CD8-positive, alpha-beta memory T cell (primary cell): ENCODE data around the gene MGAT4B. TPM values are rescaled to one million over a fixed set of nuclear protein-coding genes. Genes with fewer than 3 reads are reported as not detected.

Source experiments
- CTCF ChIA-PET: fragments of 350-600 bp; sonication (Branson Sonifier 250); formaldehyde crosslinking; loops from one replicate; lab custom pipeline; 2021; ENCODE audit warnings: antibody characterized with exemption; lab: Charles Lee
- POLR2A ChIA-PET: fragments of 350-600 bp; sonication (Branson Sonifier 250); formaldehyde crosslinking; loops from one replicate; lab custom pipeline; 2021; ENCODE audit warnings: antibody characterized with exemption; lab: Charles Lee
- DNase-seq, 5 donors: peaks; one replicate each; pipeline versions ENCODE4 v3.0.0 to v3.0.0-alpha.2; 2020 to 2022; ENCODE audit warnings: mixed read lengths in 1 of 5
- H3K27ac ChIP-seq: one replicate; pipeline ENCODE4 v1.7.0; 2013; ENCODE audit warnings: low read depth, mild to moderate bottlenecking, low read length, moderate library complexity
- H3K27me3 ChIP-seq: 2 replicates; pipeline ENCODE4 v1.7.0; 2013; ENCODE audit warnings: low read length, mild to moderate bottlenecking; ENCODE audit not compliant: insufficient read depth, poor library complexity, severe bottlenecking
- H3K36me3 ChIP-seq: 2 replicates; pipeline ENCODE4 v1.7.0; 2013; ENCODE audit warnings: mild to moderate bottlenecking, low read length, moderate library complexity; ENCODE audit not compliant: insufficient read depth
- H3K4me1 ChIP-seq: 2 replicates; pipeline ENCODE4 v1.7.0; 2013; ENCODE audit warnings: mild to moderate bottlenecking, low read length, moderate library complexity; ENCODE audit not compliant: insufficient read depth
- H3K4me3 ChIP-seq: 2 replicates; pipeline ENCODE4 v1.7.0; 2013; ENCODE audit warnings: mild to moderate bottlenecking, low read length
- H3K9me3 ChIP-seq: 2 replicates; pipeline ENCODE4 v1.7.0; 2013; ENCODE audit warnings: mild to moderate bottlenecking, low read length
- H3K27ac Mint-ChIP-seq, 8 donors: one replicate each; pipeline ENCODE4 v1.8.0; 2020 to 2021; ENCODE audit warnings: mixed read lengths in 8 of 8, mild to moderate bottlenecking in 6 of 8, inconsistent platforms in 3 of 8, moderate library complexity in 3 of 8
- H3K27me3 Mint-ChIP-seq, 2 donors: one replicate each; pipeline ENCODE4 v1.8.0; 2020 to 2021; ENCODE audit warnings: mixed read lengths in 2 of 2, mild to moderate bottlenecking in 1 of 2, moderate library complexity in 1 of 2
- H3K36me3 Mint-ChIP-seq, 3 donors: one replicate each; pipeline ENCODE4 v1.8.0; 2020 to 2021; ENCODE audit warnings: mixed read lengths in 3 of 3, inconsistent platforms in 1 of 3, mild to moderate bottlenecking in 1 of 3
- H3K4me1 Mint-ChIP-seq, 3 donors: one replicate each; pipeline ENCODE4 v1.8.0; 2020 to 2021; ENCODE audit warnings: mixed read lengths in 3 of 3, inconsistent platforms in 1 of 3, mild to moderate bottlenecking in 1 of 3
- H3K4me3 Mint-ChIP-seq, 7 donors: one replicate each; pipeline ENCODE4 v1.8.0; 2020 to 2021; ENCODE audit warnings: mixed read lengths in 7 of 7, mild to moderate bottlenecking in 6 of 7, moderate library complexity in 4 of 7, inconsistent platforms in 2 of 7
- H3K9me3 Mint-ChIP-seq, 5 donors: one replicate each; pipeline ENCODE4 v1.8.0; 2020 to 2022; ENCODE audit warnings: mixed read lengths in 5 of 5, mild to moderate bottlenecking in 3 of 5, moderate library complexity in 2 of 5, inconsistent platforms in 1 of 5
- polyA plus RNA-seq: library from polyadenylated mRNA; unstranded; fragments of 300-500 nt; fragmentation: Illumina TruSeq; gene quantifications from one replicate; pipeline ENCODE4 v1.2.3, GENCODE V29; 2021
- total RNA-seq, 2 experiments: library from RNA; stranded (reverse); gene quantifications; one replicate each; pipeline ENCODE4 v1.2.3, GENCODE V29; 2021

Gene MGAT4B
- total and polyA plus RNA-seq, 3 experiments from 2014 or later: 21.0 to 103 (median 94.0) TPM

DNA sequence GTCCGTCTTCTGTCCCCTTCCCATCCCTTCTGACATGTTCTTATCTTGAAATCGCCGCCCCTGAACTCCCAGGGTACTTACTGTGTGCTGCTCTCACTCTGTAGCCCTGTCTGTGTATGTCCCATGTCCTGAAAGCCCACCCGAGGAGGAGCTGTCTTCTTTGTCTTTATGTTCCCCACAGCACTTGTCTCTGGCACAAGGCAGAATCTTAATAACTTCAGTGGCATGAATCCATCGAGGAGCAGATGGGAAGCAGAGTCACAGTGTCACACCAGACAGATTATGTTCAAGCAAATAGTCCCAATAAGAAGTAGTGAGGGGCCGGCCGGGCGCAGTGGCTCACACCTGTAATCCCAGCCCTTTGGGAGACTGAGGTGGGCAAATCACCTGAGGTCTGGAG lies 42.6 kb downstream of the MGAT4B start:
- no peaks in the 10 kb centered on the region for H3K9me3 ChIP-seq
- CTCF ChIA-PET: interaction anchor here (1.5 to 6.7 kb wide), 9 partner anchors 8 to 144 kb away, joined by 6 to 61 read pairs (median 9); partner anchors contain the start of genes CBY3, LTC4S and TBC1D9B

DNA sequence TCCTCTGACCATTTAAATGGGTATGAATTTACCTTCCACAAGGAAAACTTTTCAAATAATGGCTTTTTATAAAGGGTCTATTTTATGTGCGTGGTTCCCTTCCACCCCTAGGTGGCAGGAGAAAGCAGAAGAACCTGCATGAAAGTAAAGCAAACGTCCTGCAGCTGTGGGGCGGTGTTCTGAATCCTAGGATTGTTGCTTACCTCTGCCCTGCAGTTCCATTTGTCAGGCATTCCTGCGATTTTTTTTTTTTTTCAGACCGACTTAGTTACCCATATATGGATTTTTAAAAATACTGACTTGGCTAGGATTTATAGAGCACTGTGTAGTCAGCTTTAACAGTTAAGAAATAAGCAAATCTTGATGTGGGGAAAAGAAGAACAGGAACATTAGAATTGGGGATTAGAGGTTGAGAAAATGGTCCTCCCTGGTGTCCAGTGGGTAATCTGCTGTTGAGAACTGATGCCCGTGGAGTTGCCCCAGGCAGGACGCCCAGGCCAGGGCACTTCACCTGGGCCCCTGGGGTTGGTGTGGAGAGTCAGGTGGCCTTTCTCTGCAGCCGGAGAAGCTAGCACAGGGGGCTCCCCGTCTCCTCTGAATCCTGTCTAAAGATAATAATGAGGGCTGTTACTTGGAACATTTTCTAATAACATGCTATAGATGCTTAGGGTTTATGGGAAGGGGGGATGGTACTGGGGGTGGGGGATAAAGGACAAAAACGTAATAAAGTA lies 43.3 kb downstream of the MGAT4B start:
- POLR2A ChIA-PET: interaction anchor here (0.6 to 1.4 kb wide), 3 partner anchors 31 to 85 kb away, joined by 4 to 7 read pairs (median 5); partner anchors contain the start of gene LTC4S
- no peak overlapping the region for H3K4me3 Mint-ChIP-seq
- Histone ChIP-seq H3K27me3 (no peaks in the 10 kb centered on the region), H3K9me3 (no peaks in the 10 kb centered on the region), H3K27ac (no peak overlapping the region), H3K4me3 (no peak overlapping the region), H3K36me3 (peaks cover 25% of the 10 kb centered on the region), H3K4me1 (peaks cover 30% of the 10 kb centered on the region)
- peaks cover 0 to 44% (median 0%) of the 10 kb centered on the region in 3 donors for H3K36me3 Mint-ChIP-seq
- no peaks in the 10 kb centered on the region for H3K27me3 Mint-ChIP-seq
- H3K9me3 Mint-ChIP-seq: no peaks in the 10 kb centered on the region
- H3K27ac Mint-ChIP-seq: peak overlapping the region in 7 of 8 donors; percentile 6 to 83 (median 52)
- peak; percentile 23 to 67 (median 41) for DNase-seq
- CTCF ChIA-PET: interaction anchor here (0.7 to 6.7 kb wide), 22 partner anchors 8 to 328 kb away, joined by 3 to 61 read pairs (median 4); partner anchors contain the start of genes CBY3, LTC4S, MRNIP and SQSTM1
- H3K4me1 Mint-ChIP-seq: peaks cover 38 to 70% (median 49%) of the 10 kb centered on the region in 3 donors

More for the DNA sequence above, 42.6 kb downstream of the MGAT4B start:
- Histone ChIP-seq H3K27ac (no peak overlapping the region), H3K27me3 (no peaks in the 10 kb centered on the region), H3K4me3 (no peak overlapping the region), H3K36me3 (peaks cover 29% of the 10 kb centered on the region), H3K4me1 (peaks cover 30% of the 10 kb centered on the region)
- H3K9me3 Mint-ChIP-seq: no peaks in the 10 kb centered on the region
- H3K4me3 Mint-ChIP-seq: no peak overlapping the region
- DNase-seq: no peak
- POLR2A ChIA-PET: no interaction called here
- peaks cover 36 to 69% (median 46%) of the 10 kb centered on the region in 3 donors for H3K4me1 Mint-ChIP-seq
- no peaks in the 10 kb centered on the region for H3K27me3 Mint-ChIP-seq
- H3K36me3 Mint-ChIP-seq: peaks cover 0 to 48% (median under 1%) of the 10 kb centered on the region in 3 donors
- peak overlapping the region in 2 of 8 donors; percentile 32 to 59 for H3K27ac Mint-ChIP-seq

DNA sequence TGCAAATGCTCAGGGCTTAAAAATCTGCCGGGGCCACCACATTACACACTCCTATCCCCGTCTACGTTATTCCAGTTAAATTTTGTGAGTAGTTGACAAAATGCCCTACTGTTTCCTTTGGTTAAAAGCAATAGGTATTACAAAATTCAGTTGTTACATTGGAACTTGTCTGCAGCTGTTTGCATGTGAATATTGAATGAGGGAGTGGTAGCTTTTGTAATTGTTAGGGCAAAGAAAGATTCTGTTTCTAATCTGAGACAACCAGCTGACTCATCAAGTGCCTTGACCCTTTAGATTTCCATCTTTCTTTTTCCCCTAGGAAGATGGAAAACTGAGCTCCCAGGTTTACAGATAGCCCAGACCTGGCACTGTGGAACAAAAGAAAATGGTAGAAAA lies 43.9 kb downstream of the MGAT4B start:
- peaks cover 25% of the 10 kb centered on the region for H3K36me3 ChIP-seq
- peaks cover 38 to 70% (median 49%) of the 10 kb centered on the region in 3 donors for H3K4me1 Mint-ChIP-seq
- no peak for DNase-seq
- H3K4me3 Mint-ChIP-seq: no peak overlapping the region
- ChIA-PET POLR2A (interaction anchor here (0.8 to 1.4 kb wide), 4 partner anchors 31 to 74 kb away, joined by 3 to 7 read pairs (median 4); partner anchors contain the start of gene LTC4S), CTCF (interaction anchor here (0.7 to 6.7 kb wide), 22 partner anchors 9 to 328 kb away, joined by 3 to 61 read pairs (median 4); partner anchors contain the start of genes CBY3, LTC4S, MRNIP and SQSTM1)
- no peak overlapping the region for H3K4me3 ChIP-seq
- H3K9me3 Mint-ChIP-seq: no peaks in the 10 kb centered on the region
- H3K27me3 Mint-ChIP-seq: no peaks in the 10 kb centered on the region
- no peaks in the 10 kb centered on the region for H3K27me3 ChIP-seq
- peaks cover 0 to 39% (median 0%) of the 10 kb centered on the region in 3 donors for H3K36me3 Mint-ChIP-seq
- peaks cover 30% of the 10 kb centered on the region for H3K4me1 ChIP-seq
- peak overlapping the region; percentile 19 for H3K27ac ChIP-seq
- no peaks in the 10 kb centered on the region for H3K9me3 ChIP-seq
- peak overlapping the region in 7 of 8 donors; percentile 3 to 93 (median 34) for H3K27ac Mint-ChIP-seq

DNA sequence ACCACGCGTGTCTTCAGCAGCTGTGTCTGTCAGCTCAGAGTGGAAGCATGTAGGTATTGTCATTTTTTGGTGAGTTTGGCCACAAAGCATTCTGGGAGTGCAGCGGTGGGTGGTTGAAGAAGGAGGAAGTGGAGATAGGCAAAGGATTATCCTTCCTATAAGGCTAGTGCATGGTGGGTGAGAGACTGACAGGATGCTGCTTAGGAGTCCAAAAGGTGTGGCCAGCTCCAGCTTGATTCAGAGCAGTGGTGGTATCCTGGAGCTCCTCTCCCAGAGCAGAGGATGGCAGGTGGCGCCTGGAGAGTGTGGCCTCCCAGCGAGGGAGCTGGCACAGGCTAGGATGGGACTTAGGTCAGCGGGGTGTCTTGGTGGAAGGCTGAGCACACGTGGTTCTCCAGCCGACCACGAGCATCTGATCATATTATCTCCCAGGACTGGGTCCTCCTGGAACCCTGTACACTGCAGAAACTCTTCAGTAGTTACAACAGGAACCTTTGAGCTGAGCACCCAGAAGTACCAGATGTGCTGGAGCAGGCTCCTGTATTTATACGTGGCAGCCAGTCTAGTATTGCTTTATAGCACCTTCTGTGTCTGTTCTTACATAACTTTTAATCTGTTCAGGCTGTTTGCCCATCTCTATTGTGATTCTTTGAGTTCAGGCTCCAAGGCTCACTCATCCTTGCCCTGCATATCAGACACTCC lies 44.4 kb downstream of the MGAT4B start:
- POLR2A ChIA-PET: interaction anchor here (0.8 to 1.4 kb wide), 4 partner anchors 32 to 75 kb away, joined by 3 to 7 read pairs (median 4); partner anchors contain the start of gene LTC4S
- peak in 3 of 5 donors; percentile 8 to 32 (median 24) for DNase-seq

DNA sequence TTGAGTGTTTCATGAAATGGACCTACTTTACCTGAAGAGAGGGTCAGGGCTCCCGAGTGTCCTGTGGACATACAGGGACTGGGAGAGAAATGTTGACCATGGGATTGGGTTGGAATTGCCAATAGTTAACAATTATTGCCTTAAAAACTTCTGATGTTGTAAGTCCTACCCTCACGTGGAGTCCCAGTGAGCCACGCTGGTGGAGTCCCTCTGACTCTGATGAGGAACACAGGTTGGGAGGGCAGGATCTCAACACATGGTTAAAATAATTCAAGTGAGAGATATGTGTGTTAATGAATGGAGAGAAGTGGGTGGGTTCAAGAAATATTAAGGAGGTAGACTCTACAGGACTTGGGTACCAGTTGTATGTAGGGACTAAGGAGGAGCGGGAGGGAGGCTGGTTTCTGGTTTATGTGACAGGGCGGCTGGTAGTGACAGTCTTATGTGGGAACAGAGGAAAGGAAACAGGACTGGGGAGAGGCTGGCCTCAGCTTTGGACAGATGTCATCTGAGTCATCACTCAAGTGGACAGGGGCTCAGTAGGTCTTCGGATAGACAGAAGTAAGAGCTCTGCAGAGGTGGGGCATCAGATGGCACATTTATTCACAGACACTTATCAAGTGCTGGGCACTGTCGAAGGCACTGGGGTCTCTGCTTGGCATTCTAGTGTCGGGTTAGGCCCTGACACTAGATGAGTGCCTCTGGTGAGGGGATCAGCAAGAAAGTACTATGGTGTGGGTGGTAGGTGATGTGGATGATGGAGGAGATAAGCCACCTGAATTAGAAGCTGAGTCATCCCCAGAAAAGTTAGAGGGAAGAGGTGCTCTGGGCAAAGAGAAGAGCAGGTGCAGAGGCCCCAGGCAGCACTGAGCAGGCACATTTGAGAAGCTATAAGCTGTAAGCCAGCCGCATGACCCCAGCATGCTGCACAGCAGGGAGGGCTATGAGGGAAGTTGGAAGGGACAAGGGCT lies 46.8 kb downstream of the MGAT4B start:
- Mint-ChIP-seq H3K27me3 (no peaks in the 10 kb centered on the region), H3K4me3 (peak overlapping the region in 1 of 7 donors; percentile 15), H3K4me1 (peaks cover 48 to 72% (median 64%) of the 10 kb centered on the region in 3 donors), H3K9me3 (no peaks in the 10 kb centered on the region), H3K27ac (peak overlapping the region; percentile 42 to 92 (median 83)), H3K36me3 (peaks cover 0 to 11% (median 0%) of the 10 kb centered on the region in 3 donors)
- no peak for DNase-seq
- no peaks in the 10 kb centered on the region for H3K9me3 ChIP-seq
- H3K36me3 ChIP-seq: no peaks in the 10 kb centered on the region
- peaks cover 30% of the 10 kb centered on the region for H3K4me1 ChIP-seq
- ChIA-PET POLR2A (no interaction called here), CTCF (no interaction called here)
- H3K27me3 ChIP-seq: no peaks in the 10 kb centered on the region
- no peak overlapping the region for H3K4me3 ChIP-seq
- H3K27ac ChIP-seq: no peak overlapping the region

More for the DNA sequence above, 44.4 kb downstream of the MGAT4B start:
- H3K4me3 ChIP-seq: no peak overlapping the region
- H3K27ac Mint-ChIP-seq: peak overlapping the region; percentile 12 to 94 (median 80)
- no peaks in the 10 kb centered on the region for H3K27me3 Mint-ChIP-seq
- CTCF ChIA-PET: interaction anchor here (0.7 to 6.7 kb wide), 21 partner anchors 8 to 329 kb away, joined by 3 to 61 read pairs (median 5); partner anchors contain the start of genes CBY3, LTC4S, MRNIP and SQSTM1
- peaks cover 40 to 68% (median 49%) of the 10 kb centered on the region in 3 donors for H3K4me1 Mint-ChIP-seq
- H3K4me3 Mint-ChIP-seq: no peak overlapping the region
- peaks cover 0 to 34% (median 0%) of the 10 kb centered on the region in 3 donors for H3K36me3 Mint-ChIP-seq
- no peaks in the 10 kb centered on the region for H3K9me3 ChIP-seq
- H3K36me3 ChIP-seq: peaks cover 20% of the 10 kb centered on the region
- peak overlapping the region; percentile 19 for H3K27ac ChIP-seq
- peaks cover 30% of the 10 kb centered on the region for H3K4me1 ChIP-seq
- no peaks in the 10 kb centered on the region for H3K27me3 ChIP-seq
- no peaks in the 10 kb centered on the region for H3K9me3 Mint-ChIP-seq

DNA sequence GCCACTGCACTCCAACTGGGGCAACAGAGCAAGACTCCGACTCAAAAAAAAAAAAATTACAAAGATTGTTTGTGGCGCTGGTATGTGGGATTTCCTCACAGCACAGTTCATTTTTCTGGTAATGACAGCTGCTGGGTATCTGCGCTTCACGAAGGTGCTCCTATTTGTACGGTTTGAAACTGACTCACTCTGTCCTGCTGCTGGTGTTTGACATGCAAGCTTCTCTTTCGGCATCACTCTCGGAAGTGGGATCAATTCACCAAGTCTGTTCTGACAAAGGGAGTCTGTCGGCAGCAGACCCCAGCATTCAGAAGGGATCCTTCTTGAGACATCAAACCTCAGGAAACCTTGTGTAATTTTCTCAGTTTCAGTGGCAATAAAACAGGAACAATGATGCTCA lies 47.7 kb downstream of the MGAT4B start:
- H3K27ac ChIP-seq: no peak overlapping the region
- H3K36me3 ChIP-seq: no peaks in the 10 kb centered on the region
- Mint-ChIP-seq H3K9me3 (no peaks in the 10 kb centered on the region), H3K4me1 (peaks cover 56 to 78% (median 66%) of the 10 kb centered on the region in 3 donors), H3K27me3 (no peaks in the 10 kb centered on the region), H3K36me3 (peaks cover 0 to 8% (median 0%) of the 10 kb centered on the region in 3 donors), H3K27ac (peak overlapping the region in 2 of 8 donors; percentile 24 to 70), H3K4me3 (no peak overlapping the region)
- H3K27me3 ChIP-seq: no peaks in the 10 kb centered on the region
- H3K9me3 ChIP-seq: no peaks in the 10 kb centered on the region
- DNase-seq: no peak
- POLR2A ChIA-PET: no interaction called here
- CTCF ChIA-PET: no interaction called here
- no peak overlapping the region for H3K4me3 ChIP-seq
- peaks cover 37% of the 10 kb centered on the region for H3K4me1 ChIP-seq

DNA sequence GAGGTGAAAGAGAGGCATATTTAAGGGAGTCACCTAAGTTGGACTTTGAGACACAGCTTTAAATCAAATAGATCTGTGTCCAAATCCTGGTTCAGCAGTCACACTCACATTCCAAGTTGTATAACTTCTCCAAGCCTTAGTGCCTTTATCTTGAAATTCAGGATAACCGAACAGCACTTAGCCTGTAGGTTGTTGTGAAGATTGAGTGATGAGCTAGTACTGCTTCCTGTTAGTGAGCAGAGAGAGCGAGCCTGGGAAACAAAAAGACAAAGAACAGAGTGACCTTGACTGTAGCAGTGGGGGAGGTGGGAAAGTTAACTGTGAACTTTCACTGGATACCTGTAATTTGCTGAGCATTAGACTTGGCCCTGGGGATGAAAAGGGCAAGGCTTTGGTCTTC lies 51.6 kb downstream of the MGAT4B start:
- no peak for DNase-seq
- no peaks in the 10 kb centered on the region for H3K27me3 ChIP-seq
- H3K27ac Mint-ChIP-seq: peak overlapping the region; percentile 2 to 67 (median 36)
- POLR2A ChIA-PET: interaction anchor here (0.7 kb wide), 1 partner anchor 39 kb away, joined by 5 read pairs; no protein-coding TSS in a partner anchor
- CTCF ChIA-PET: interaction anchor here (1.2 to 1.4 kb wide), 3 partner anchors 8 to 41 kb away, joined by 3 to 7 read pairs (median 6); no protein-coding TSS in a partner anchor
- H3K4me1 ChIP-seq: peaks cover 16% of the 10 kb centered on the region
- no peaks in the 10 kb centered on the region for H3K36me3 ChIP-seq
- no peaks in the 10 kb centered on the region for H3K27me3 Mint-ChIP-seq
- peaks cover 48 to 62% (median 48%) of the 10 kb centered on the region in 3 donors for H3K4me1 Mint-ChIP-seq
- no peak overlapping the region for H3K4me3 Mint-ChIP-seq
- H3K4me3 ChIP-seq: no peak overlapping the region
- H3K9me3 ChIP-seq: no peaks in the 10 kb centered on the region
- no peaks in the 10 kb centered on the region for H3K9me3 Mint-ChIP-seq
- H3K27ac ChIP-seq: no peak overlapping the region
- peaks cover 0 to 18% (median 3%) of the 10 kb centered on the region in 3 donors for H3K36me3 Mint-ChIP-seq
